ENCODE measurements around the gene SLC4A2.

SLC4A2 gene

DNA sequence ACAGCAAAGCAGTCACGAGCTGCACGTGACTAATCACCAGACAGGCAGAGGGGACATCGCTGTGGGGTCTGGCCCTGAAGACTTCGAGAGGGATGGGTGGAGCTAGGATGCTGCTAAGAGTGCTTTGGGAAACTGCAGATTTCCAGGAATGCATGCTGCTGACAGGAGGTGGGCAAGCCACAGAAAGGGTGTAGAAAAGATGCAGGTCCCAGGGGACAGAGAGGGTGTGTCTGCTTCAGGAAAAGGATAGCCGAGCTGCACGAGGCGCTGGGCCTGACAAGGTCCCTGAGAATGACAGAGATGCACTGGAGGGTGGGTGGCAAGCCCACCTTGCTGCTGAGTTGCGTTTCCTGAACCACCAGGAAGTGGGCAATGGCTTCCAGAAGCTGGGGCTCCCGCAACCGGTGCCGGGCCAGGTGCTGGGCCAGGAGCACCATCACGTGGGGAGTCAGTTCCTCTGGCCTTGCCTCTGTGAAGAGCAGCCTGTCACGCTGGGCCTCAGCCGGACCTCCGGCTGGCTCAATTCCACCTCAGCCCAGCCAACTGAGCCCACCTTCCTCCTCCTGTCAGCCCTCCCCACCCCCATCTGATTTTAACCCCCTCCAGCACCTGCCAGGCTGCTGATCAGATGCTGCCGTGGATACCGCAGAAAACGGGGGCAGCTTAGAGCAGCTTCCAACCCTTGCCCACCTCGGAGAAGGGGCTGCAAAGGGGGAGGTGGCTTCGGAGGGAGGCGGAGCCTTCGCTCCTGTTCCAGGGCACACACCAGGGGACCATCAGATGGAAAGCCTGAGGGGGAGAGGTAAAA, 19.0 kb downstream of the SLC4A2 start (continued):
- TF ChIP-seq, protein P1, sequence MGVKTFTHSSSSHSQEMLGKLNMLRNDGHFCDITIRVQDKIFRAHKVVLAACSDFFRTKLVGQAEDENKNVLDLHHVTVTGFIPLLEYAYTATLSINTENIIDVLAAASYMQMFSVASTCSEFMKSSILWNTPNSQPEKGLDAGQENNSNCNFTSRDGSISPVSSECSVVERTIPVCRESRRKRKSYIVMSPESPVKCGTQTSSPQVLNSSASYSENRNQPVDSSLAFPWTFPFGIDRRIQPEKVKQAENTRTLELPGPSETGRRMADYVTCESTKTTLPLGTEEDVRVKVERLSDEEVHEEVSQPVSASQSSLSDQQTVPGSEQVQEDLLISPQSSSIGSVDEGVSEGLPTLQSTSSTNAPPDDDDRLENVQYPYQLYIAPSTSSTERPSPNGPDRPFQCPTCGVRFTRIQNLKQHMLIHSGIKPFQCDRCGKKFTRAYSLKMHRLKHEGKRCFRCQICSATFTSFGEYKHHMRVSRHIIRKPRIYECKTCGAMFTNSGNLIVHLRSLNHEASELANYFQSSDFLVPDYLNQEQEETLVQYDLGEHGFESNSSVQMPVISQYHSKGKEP (tag by site-specific recombination; IDR thresholded peaks at IDR 0.05): peak; percentile 90
- peak; percentile 48; the same call in 1 of the 2 replicates for TF ChIP-seq ZBTB20 (tag by site-specific recombination; IDR thresholded peaks at IDR 0.05)
- 0 out of 2 replicates have a peak, but pooled peaks have one; percentile 23 for TF ChIP-seq ZNF639 (tag by site-specific recombination; IDR thresholded peaks at IDR 0.05)
- TF ChIP-seq ZNF26 (tag by site-specific recombination; IDR thresholded peaks at IDR 0.05): no peak
- peak; percentile 74 for TF ChIP-seq KLF9 (tag by site-specific recombination; IDR thresholded peaks at IDR 0.05; ENCODE audit: low read depth)
- TF ChIP-seq BCL6B (tag by site-specific recombination; IDR thresholded peaks at IDR 0.05): peak; percentile 87
- peak; percentile 85 for TF ChIP-seq ZNF366 (tag by site-specific recombination; conservative IDR thresholded peaks at IDR 0.05)
- TF ChIP-seq ZNF24 (tag by site-specific recombination; IDR thresholded peaks at IDR 0.05): peak; percentile 9; the same call in 1 of the 2 replicates
- no peak for TF ChIP-seq ZNF133 (tag by site-specific recombination; IDR thresholded peaks at IDR 0.05)
- TF ChIP-seq ZNF2 (tag by site-specific recombination; IDR thresholded peaks at IDR 0.05): peak; percentile 88
- TF ChIP-seq OSR2 (tag by site-specific recombination; IDR thresholded peaks at IDR 0.05): 0 out of 2 replicates have a peak, but pooled peaks have one; percentile 14
- peak; percentile 68; the same call in 1 of the 2 replicates for TF ChIP-seq ZBTB7A (tag by site-specific recombination; IDR thresholded peaks at IDR 0.05; ENCODE audit: low read depth)
- TF ChIP-seq SP2 (tag by site-specific recombination; IDR thresholded peaks at IDR 0.05): peak; percentile 35; the same call in 1 of the 2 replicates
- no peak for TF ChIP-seq ZNF623 (tag by site-specific recombination; IDR thresholded peaks at IDR 0.05)
- no peak for TF ChIP-seq ZNF785 (tag by site-specific recombination; IDR thresholded peaks at IDR 0.05)
- TF ChIP-seq ZNF202 (tag by site-specific recombination; IDR thresholded peaks at IDR 0.05; ENCODE audit: borderline replicate concordance): no peak
- TF ChIP-seq, protein P2, sequence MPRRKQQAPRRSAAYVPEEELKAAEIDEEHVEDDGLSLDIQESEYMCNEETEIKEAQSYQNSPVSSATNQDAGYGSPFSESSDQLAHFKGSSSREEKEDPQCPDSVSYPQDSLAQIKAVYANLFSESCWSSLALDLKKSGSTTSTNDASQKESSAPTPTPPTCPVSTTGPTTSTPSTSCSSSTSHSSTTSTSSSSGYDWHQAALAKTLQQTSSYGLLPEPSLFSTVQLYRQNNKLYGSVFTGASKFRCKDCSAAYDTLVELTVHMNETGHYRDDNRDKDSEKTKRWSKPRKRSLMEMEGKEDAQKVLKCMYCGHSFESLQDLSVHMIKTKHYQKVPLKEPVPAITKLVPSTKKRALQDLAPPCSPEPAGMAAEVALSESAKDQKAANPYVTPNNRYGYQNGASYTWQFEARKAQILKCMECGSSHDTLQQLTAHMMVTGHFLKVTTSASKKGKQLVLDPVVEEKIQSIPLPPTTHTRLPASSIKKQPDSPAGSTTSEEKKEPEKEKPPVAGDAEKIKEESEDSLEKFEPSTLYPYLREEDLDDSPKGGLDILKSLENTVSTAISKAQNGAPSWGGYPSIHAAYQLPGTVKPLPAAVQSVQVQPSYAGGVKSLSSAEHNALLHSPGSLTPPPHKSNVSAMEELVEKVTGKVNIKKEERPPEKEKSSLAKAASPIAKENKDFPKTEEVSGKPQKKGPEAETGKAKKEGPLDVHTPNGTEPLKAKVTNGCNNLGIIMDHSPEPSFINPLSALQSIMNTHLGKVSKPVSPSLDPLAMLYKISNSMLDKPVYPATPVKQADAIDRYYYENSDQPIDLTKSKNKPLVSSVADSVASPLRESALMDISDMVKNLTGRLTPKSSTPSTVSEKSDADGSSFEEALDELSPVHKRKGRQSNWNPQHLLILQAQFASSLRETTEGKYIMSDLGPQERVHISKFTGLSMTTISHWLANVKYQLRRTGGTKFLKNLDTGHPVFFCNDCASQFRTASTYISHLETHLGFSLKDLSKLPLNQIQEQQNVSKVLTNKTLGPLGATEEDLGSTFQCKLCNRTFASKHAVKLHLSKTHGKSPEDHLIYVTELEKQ (tag by site-specific recombination; IDR thresholded peaks at IDR 0.05; ENCODE audit: borderline replicate concordance): no peak
